ENCODE data around the gene IPPK.

Gene IPPK

GRCh38 chr9:92634712-92635605 is 35.0 kb downstream of the IPPK start:
- Histone ChIP-seq H3K79me2 (ENCODE audit: insufficient read depth, low read length) (no peaks in the 10 kb centered on the region), H3K9me3 (ENCODE audit: insufficient read depth, low read length, severe bottlenecking) (no peaks in the 10 kb centered on the region), H3K27ac (ENCODE audit: low read length) (no peak overlapping the region), H3K27me3 (ENCODE audit: insufficient read depth, low read length, poor library complexity) (no peaks in the 10 kb centered on the region), H3K36me3 (ENCODE audit: insufficient read depth, low read length) (peaks cover 74% of the 10 kb centered on the region), H3K4me2 (ENCODE audit: insufficient read depth, low read length) (no peak overlapping the region), H3K4me1 (ENCODE audit: insufficient read depth, low read length) (no peaks in the 10 kb centered on the region), H3K4me3 (ENCODE audit: low read depth in 1 of 2, low read length in 2 of 2) (no peak overlapping the region), H4K20me1 (ENCODE audit: insufficient read depth, low read length) (no peaks in the 10 kb centered on the region), H3K9ac (ENCODE audit: low read depth, low read length) (no peak overlapping the region), H2AFZ (ENCODE audit: low read depth, low read length) (no peak overlapping the region)
- ATAC-seq (ENCODE audit: insufficient read depth, low read depth), result peak; percentile 80
- TF ChIP-seq EZH2 (IDR thresholded peaks at IDR 0.05; ENCODE audit: borderline replicate concordance, low read depth, low read length, severe bottlenecking) (no peak), CTCF (IDR thresholded peaks at IDR 0.05; ENCODE audit: borderline replicate concordance, extremely low read depth, low read length, poor library complexity, severe bottlenecking) (peak; percentile 83)
- DNase-seq, result peak; percentile 60

GRCh38 chr9:92633614-92634278 is 36.2 kb downstream of the IPPK start:
- no peak for ATAC-seq (ENCODE audit: insufficient read depth, low read depth)
- Histone ChIP-seq H3K4me2 (ENCODE audit: insufficient read depth, low read length) (no peak overlapping the region), H4K20me1 (ENCODE audit: insufficient read depth, low read length) (no peaks in the 10 kb centered on the region), H2AFZ (ENCODE audit: low read depth, low read length) (no peak overlapping the region), H3K9ac (ENCODE audit: low read depth, low read length) (no peak overlapping the region), H3K9me3 (ENCODE audit: insufficient read depth, low read length, severe bottlenecking) (no peaks in the 10 kb centered on the region), H3K27ac (ENCODE audit: low read length) (no peak overlapping the region), H3K4me3 (ENCODE audit: low read depth in 1 of 2, low read length in 2 of 2) (no peak overlapping the region), H3K4me1 (ENCODE audit: insufficient read depth, low read length) (no peaks in the 10 kb centered on the region), H3K27me3 (ENCODE audit: insufficient read depth, low read length, poor library complexity) (no peaks in the 10 kb centered on the region), H3K79me2 (ENCODE audit: insufficient read depth, low read length) (no peaks in the 10 kb centered on the region), H3K36me3 (ENCODE audit: insufficient read depth, low read length) (peaks cover 65% of the 10 kb centered on the region)
- DNase-seq, result no peak
- no peak for TF ChIP-seq CTCF (IDR thresholded peaks at IDR 0.05; ENCODE audit: borderline replicate concordance, extremely low read depth, low read length, poor library complexity, severe bottlenecking)
- no peak for TF ChIP-seq EZH2 (IDR thresholded peaks at IDR 0.05; ENCODE audit: borderline replicate concordance, low read depth, low read length, severe bottlenecking)

- Histone ChIP-seq H4K20me1 (ENCODE audit: insufficient read depth, low read length) (no peaks in the 10 kb centered on the region), H3K27ac (ENCODE audit: low read length) (no peak overlapping the region), H3K4me2 (ENCODE audit: insufficient read depth, low read length) (no peak overlapping the region), H3K79me2 (ENCODE audit: insufficient read depth, low read length) (no peaks in the 10 kb centered on the region), H3K4me3 (ENCODE audit: low read depth in 1 of 2, low read length in 2 of 2) (no peak overlapping the region), H3K9ac (ENCODE audit: low read depth, low read length) (no peak overlapping the region), H3K27me3 (ENCODE audit: insufficient read depth, low read length, poor library complexity) (no peaks in the 10 kb centered on the region), H3K36me3 (ENCODE audit: insufficient read depth, low read length) (peaks cover 54% of the 10 kb centered on the region), H2AFZ (ENCODE audit: low read depth, low read length) (no peak overlapping the region), H3K9me3 (ENCODE audit: insufficient read depth, low read length, severe bottlenecking) (no peaks in the 10 kb centered on the region), H3K4me1 (ENCODE audit: insufficient read depth, low read length) (no peaks in the 10 kb centered on the region)
- no peak for ATAC-seq (ENCODE audit: insufficient read depth, low read depth)
- no peak for TF ChIP-seq CTCF (IDR thresholded peaks at IDR 0.05; ENCODE audit: borderline replicate concordance, extremely low read depth, low read length, poor library complexity, severe bottlenecking)
- TF ChIP-seq EZH2 (IDR thresholded peaks at IDR 0.05; ENCODE audit: borderline replicate concordance, low read depth, low read length, severe bottlenecking), result no peak
- no peak for DNase-seq
Observed at GRCh38 chr9:92632641-92633040, 37.3 kb downstream of the IPPK start.
